GM18502 (cell line): ENCODE results near the gene TNNT2.

Experiments used
- ATAC-seq: cut with Tn5 transposase; IDR thresholded peaks from one replicate; pipeline ENCODE4 v1.9.1; 2021; ENCODE audit warnings: mild to moderate bottlenecking; ENCODE audit not compliant: unreplicated experiment, poor library complexity

TNNT2 gene

GRCh38 chr1:201336711-201337450, 40.6 kb downstream of the TNNT2 start:
- ATAC-seq = no peak

DNA sequence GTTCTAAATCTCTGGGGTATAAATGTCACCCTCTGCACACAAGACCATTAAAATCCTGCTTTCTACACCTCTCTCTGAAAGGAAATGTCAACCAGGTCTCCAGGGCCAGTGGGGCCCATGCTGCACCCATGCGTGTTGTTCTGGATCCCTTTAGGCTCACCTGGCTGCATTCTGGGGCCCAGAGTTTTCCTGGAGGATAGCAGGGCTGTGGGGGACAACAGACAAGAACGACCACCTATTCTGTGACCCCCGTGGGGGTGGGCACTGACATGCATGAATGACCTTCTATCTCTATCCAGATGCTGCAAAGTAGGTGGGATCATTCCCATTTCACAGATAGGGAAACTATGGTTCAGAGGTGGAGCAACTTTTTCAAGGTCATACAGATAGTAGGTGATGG, 41.6 kb downstream of the TNNT2 start:
- ATAC-seq = no peak

- ATAC-seq = no peak
Measured at GRCh38 chr1:201335174-201335870, 42.2 kb downstream of the TNNT2 start.

- ATAC-seq = no peak
Measured at GRCh38 chr1:201334325-201335173, 42.9 kb downstream of the TNNT2 start.

- no peak for ATAC-seq
Measured at GRCh38 chr1:201332616-201333335, 44.7 kb downstream of the TNNT2 start.

DNA sequence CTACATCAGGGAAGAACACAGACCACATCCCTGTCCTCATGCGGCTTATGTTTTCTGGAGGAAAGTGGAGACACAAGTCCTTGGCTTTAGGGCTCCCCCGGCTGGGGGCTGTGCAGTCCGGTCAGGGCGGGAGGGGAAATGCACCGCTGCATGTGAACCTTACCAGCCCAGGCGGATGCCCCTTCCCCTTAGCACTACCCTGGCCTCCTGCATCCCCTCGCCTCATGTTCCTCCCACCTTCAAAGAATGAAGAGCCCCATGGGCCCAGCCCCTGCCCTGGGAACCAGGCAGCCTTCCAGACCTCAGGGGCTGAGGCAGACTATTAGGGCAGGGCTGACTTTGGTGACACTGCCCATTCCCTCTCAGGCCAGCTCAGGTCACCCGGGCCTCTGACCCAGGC, 45.5 kb downstream of the TNNT2 start:
- no peak for ATAC-seq

DNA sequence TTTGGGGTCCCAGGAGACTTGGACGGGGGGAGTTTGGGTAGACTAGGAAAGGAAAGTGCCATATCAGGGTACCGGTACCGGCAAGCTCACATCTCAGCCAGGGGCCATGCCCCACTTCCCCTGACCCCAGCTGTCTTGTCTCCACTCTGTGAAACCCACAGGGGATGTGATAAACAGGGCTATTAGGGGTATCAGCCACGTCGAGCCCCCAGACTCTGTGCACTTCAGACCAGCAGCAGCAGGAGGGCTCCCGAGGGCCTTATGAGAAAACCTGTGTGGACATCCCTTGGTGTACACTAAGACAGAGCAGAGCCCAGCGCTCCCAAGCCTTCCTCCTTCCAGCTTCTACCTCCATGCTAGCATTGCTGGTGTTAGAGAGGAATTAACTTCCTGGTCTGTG, 46.3 kb downstream of the TNNT2 start:
- ATAC-seq = no peak

DNA sequence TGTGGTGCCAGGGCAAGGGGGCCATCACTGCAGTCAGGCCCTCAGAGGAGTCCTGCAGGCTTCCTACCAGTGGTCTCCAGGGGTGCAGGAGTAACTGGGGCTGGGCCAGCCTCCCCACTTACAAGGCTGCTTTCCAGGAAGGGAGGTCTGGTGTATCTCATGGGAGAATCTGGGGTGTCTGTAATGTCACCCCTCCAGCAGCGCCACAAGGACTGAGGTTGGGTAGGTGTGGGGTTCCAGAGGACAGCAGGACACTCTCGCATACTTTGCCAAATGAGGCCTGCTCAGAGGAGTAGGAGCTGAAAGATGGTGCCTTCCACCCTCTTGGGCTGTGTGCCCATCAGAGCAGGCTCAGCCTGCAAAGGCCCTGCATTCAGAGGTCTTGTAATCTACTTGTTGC, 46.9 kb downstream of the TNNT2 start:
- no peak for ATAC-seq

DNA sequence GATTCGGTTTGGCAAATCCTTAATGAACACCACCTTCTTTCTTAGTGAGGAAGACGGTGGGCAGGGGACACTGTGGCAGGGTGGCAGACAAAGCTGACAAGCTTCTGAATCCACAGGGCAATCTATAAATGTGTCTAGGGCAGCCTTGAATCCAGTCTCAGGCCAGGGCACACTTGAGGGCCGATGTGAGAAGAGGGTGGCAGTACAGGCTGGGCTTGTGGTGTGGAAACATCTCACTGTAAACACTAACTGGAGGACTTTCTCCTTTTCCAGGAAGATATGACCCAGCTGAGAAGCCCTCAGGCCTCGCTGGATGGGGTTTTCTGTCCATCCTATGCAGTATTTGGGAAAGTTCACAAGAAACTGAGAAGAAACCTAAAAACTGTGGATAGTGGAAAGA, 47.7 kb downstream of the TNNT2 start:
- ATAC-seq = no peak

- no peak for ATAC-seq
Measured at GRCh38 chr1:201329286-201329685, 48.2 kb downstream of the TNNT2 start.

GRCh38 chr1:201328576-201328975, 48.9 kb downstream of the TNNT2 start:
- no peak for ATAC-seq

DNA sequence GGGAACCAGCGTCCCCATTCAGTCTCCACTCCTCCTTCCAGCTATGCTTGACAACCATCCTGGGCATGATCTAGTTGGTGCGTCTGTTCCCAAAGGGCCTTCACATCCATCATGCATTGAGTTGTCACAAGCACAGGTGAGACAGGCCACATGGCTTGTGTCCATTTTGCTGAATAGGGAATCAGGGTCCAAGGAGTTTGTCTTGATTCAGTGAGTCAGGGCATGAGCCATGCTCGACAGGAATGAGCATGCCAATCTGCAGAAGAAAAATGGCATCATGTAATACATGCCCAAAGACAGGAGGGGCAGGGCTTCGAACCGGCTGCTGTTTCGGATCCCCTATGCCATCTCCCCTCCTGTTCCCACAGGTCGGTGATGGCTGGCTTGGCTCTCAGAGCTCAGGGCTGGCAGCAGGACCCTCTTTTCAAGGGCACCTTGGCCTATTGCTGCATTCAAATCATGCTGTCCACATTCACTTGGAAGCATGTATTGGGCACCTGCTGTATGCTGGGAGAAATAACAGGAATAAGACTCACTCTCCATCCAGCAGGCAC, 49.7 kb downstream of the TNNT2 start:
- ATAC-seq = no peak

GRCh38 chr1:201326710-201327109, 50.8 kb downstream of the TNNT2 start:
- no peak for ATAC-seq

- no peak for ATAC-seq
Measured at GRCh38 chr1:201325678-201326060, 51.8 kb downstream of the TNNT2 start.

DNA sequence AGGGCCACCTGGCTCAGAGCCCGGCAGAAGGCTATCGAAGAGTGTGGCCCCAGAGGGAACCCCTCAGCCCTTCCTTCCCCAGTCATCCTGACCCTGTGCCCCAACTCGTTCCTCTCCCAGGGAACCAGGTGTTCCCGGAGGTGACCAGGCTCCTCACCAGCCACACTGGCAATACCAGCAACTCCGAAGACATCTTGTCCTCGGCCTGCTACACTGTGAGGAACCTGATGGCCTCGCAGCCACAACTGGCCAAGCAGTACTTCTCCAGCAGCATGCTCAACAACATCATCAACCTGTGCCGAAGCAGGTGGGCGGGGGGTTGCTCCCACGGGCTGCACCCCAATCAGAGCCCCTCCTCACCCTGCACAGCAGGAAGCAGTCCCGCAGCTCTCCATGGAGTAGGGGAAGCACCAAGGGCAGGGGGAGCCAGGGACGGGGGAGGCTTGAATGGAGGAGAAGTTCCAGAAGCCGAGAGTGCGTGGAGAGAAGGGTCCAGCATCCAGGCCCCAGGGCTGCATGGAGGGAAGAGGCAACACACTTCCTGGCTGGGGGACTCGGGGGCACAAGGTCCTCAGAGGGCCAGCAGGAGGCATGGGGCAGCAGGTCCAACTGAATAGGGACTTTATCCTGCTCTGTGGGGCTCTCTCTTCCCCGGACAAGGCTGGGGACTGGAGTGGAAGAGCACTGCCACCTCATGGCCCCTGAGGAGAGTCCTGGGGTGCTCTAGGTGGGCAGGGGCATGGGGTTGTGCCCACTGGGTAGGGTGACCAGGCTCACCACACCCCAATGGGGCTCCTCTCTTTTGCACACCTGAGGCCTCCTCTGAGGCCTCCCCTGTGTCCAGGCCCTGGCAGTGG, 52.4 kb downstream of the TNNT2 start:
- ATAC-seq = no peak

DNA sequence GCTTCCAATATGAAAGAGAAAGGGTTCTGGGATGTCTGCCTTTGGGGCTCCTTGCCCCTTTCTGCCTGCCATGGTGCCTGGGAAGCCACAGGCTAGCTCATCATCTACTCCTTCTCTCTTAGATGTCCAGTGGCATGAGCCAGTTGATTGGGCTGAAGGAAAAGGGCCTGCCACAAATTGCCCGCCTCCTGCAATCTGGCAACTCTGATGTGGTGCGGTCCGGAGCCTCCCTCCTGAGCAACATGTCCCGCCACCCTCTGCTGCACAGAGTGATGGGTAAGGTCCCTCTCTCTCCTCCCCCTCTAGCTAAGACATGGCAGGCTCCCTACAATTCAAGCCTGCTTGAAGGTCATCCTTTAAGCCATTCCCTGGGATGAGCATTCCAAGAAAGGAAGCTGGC, 53.2 kb downstream of the TNNT2 start:
- no peak for ATAC-seq

GRCh38 chr1:201322653-201323510, 54.6 kb downstream of the TNNT2 start:
- ATAC-seq = no peak

GRCh38 chr1:201321826-201322390, 55.6 kb downstream of the TNNT2 start:
- no peak for ATAC-seq
